Immature natural killer cell (primary cell): ENCODE results near the gene ADPRM. TPM values are rescaled to one million over a fixed set of nuclear protein-coding genes. Genes with fewer than 3 reads are reported as not detected.

ENCODE experiments used
- DNase-seq, 3 donors: peaks; one replicate each; pipeline ENCODE4 v3.0.0; 2022; ENCODE audit warnings: mixed read lengths in 1 of 3
- H3K27ac Mint-ChIP-seq, 6 donors: one replicate each; pipeline ENCODE4 v1.8.0; 2020; ENCODE audit warnings: mixed read lengths in 6 of 6, mild to moderate bottlenecking in 5 of 6, inconsistent platforms in 4 of 6, moderate library complexity in 3 of 6
- H3K27me3 Mint-ChIP-seq, 3 donors: one replicate each; pipeline ENCODE4 v1.8.0; 2020 to 2021; ENCODE audit warnings: low read depth in 3 of 3, mild to moderate bottlenecking in 3 of 3, mixed read lengths in 3 of 3, moderate library complexity in 3 of 3, inconsistent platforms in 1 of 3
- H3K36me3 Mint-ChIP-seq, 3 donors: one replicate each; pipeline ENCODE4 v1.8.0; 2020; ENCODE audit warnings: mixed read lengths in 3 of 3, inconsistent platforms in 2 of 3, mild to moderate bottlenecking in 2 of 3
- H3K4me1 Mint-ChIP-seq, 2 donors: one replicate each; pipeline ENCODE4 v1.8.0; 2020; ENCODE audit warnings: inconsistent platforms in 2 of 2, mild to moderate bottlenecking in 2 of 2, mixed read lengths in 2 of 2, moderate library complexity in 1 of 2
- H3K4me3 Mint-ChIP-seq, 5 donors: one replicate each; pipeline ENCODE4 v1.8.0; 2020; ENCODE audit warnings: mild to moderate bottlenecking in 5 of 5, mixed read lengths in 5 of 5, inconsistent platforms in 3 of 5, moderate library complexity in 3 of 5
- H3K9me3 Mint-ChIP-seq, 6 donors: one replicate each; pipeline ENCODE4 v1.8.0; 2020; ENCODE audit warnings: mild to moderate bottlenecking in 6 of 6, mixed read lengths in 6 of 6, inconsistent platforms in 4 of 6, moderate library complexity in 3 of 6
- polyA plus RNA-seq, 3 donors: library from polyadenylated mRNA; unstranded; fragments of 300-500 nt; fragmentation: Illumina TruSeq; gene quantifications; one replicate each; pipeline ENCODE4 v1.2.3, GENCODE V29; 2021

Gene ADPRM
- polyA plus RNA-seq, 3 donors from 2014 or later = 12.7 to 18.4 (median 12.7) TPM

DNA sequence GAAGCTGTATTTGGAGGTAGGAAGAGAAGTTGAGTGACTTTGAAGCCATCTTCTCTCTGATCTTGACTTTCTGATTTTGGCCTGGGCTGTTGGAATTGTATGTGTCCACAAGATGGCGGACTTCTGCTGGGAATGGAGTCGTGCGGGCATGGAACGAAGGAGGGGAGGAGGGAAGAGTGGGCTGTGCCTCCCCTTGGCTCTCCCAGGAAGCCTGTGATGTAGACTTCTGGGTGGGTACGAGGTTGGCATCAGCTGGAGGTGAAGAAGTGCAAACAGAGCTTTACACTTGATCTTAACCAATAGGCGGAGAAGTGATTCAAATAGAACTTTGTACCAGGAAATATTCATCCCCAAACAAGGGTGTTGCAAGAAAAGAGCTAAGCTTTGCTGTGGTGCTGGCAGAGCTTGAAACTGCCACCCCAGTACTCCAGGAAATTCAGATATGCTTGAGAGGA is 39.8 kb downstream of the ADPRM start:
- Mint-ChIP-seq H3K27ac (peak overlapping the region in 1 of 6 donors; percentile 32), H3K4me3 (no peak overlapping the region)

DNA sequence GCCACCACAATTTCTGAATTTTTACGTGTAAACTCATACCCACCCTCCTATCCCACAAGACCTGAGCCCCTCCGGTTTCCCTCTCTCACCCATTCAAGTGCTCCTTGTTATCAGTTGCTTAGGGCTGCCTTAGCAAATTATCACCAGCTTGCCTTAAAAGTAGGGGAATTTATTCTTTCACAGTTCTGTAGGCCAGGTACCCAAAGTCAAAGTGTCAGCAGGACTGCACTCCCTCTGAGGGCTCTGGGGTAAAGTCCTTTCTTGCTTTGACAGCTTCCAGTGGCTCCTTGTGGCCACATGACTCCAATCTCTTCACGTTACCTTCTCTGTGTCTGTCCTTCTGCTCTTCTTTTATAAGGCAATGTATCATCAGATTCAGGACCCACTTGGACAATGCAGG is 40.3 kb downstream of the ADPRM start:
- peaks cover 0 to 12% (median 8%) of the 10 kb centered on the region in 3 donors for H3K27me3 Mint-ChIP-seq
- no peak for DNase-seq
- H3K9me3 Mint-ChIP-seq = no peaks in the 10 kb centered on the region
- no peak overlapping the region for H3K27ac Mint-ChIP-seq
- no peak overlapping the region for H3K4me3 Mint-ChIP-seq
- no peaks in the 10 kb centered on the region for H3K4me1 Mint-ChIP-seq
- no peaks in the 10 kb centered on the region for H3K36me3 Mint-ChIP-seq

More for the DNA sequence above, 39.8 kb downstream of the ADPRM start:
- H3K9me3 Mint-ChIP-seq = no peaks in the 10 kb centered on the region
- H3K36me3 Mint-ChIP-seq = no peaks in the 10 kb centered on the region
- peaks cover 0 to 12% (median 8%) of the 10 kb centered on the region in 3 donors for H3K27me3 Mint-ChIP-seq
- DNase-seq = no peak
- H3K4me1 Mint-ChIP-seq = no peaks in the 10 kb centered on the region

DNA sequence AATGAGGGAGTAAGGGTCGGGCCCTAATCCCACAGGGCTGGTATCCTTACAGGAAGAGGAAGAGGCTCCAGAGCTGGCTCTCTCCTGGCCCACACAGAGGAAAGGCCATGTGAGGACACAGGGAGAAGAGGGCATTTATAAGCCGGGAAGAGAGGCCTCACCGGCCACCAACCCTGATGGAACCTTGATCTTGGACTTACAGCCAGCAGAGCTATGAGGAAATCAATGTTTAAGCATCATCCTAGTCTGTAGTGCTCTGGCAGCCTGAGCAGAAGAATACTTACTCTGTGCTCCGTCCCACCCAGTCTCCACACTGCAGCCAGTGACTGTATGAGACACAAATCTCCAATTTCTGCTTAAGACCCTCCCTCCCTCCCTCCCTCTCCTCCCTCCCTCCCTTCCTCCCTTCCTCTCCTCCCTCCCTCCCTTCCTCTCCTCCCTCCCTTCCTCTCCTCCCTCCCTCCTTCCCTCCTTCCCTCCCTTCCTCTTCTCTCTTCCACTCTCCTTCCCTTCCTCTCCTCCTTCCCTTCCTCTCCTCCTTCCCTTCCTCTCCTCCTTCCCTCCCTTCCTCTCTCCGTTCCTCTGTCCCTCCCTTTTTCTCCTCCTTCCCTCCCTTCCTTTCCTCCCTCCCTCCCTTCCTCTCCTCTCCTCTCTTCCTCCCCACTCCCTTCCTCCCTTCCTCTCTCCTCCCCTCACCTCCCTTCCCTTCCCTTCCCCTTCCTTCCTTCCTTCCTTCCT is 41.3 kb downstream of the ADPRM start:
- Mint-ChIP-seq H3K4me3 (no peak overlapping the region), H3K27me3 (peaks cover 0 to 12% (median 8%) of the 10 kb centered on the region in 3 donors), H3K4me1 (no peaks in the 10 kb centered on the region), H3K36me3 (no peaks in the 10 kb centered on the region), H3K9me3 (no peaks in the 10 kb centered on the region), H3K27ac (no peak overlapping the region)
- no peak for DNase-seq

DNA sequence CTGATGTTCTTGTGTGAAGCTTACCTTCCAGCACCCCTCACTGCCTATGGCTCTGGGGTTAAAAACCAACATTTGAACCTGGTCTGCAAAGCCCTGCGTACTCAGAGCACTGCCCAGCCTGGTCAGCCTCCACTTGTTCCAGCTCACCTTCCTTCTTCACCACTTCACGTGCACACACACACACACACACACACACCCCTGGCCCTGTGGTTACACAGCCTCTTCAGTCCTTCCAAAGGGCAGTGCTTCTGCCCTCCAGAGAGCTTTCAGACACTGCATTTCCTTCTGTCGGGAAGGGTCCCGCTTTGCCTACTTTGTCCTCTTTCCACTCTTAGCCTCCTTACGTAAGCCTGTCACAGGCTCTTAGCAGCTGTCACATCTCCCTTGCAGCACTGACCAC is 42.0 kb downstream of the ADPRM start:
- Mint-ChIP-seq H3K27me3 (peaks cover 0 to 10% (median 7%) of the 10 kb centered on the region in 3 donors), H3K9me3 (no peaks in the 10 kb centered on the region), H3K36me3 (no peaks in the 10 kb centered on the region), H3K27ac (no peak overlapping the region), H3K4me1 (peaks cover under 1 to 2% of the 10 kb centered on the region in 2 donors), H3K4me3 (no peak overlapping the region)
- no peak for DNase-seq

DNA sequence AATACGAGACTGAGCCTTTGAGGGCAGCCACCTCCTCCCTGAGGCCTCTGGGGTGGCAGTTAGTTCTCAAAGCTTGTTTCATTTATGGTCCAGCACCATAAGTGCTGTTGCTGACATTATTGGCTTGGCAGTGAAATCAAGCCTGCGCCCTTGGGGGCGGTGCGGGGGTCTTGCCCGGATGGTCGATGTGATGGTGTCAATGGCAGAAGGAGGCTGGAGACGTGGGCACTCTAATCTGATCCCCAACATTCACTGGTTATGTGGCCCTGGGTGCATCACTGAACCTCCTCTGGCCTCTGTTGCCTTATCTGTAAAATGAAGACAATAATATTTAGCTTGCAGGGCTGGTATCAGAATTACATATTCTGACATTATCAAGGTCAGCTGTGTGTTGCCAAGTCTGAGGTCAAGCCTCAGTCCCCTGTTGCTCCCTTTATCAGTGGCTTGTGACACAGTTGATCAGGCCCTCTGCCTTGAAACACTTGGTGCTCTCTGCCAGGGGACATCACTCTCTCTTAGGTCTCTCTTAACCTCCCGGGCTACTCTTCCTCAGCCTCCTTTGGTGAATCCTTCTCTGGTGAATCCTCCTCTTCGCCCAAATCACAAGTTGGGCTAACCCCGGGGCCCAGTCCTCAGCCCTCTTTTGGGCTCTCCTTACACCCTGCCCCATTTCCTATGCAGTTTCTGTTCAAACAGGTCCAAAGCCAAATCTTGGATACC is 44.2 kb downstream of the ADPRM start:
- Mint-ChIP-seq H3K9me3 (no peaks in the 10 kb centered on the region), H3K27me3 (peaks cover 0 to 9% (median 8%) of the 10 kb centered on the region in 3 donors), H3K4me3 (no peak overlapping the region), H3K36me3 (no peaks in the 10 kb centered on the region), H3K27ac (no peak overlapping the region), H3K4me1 (peaks cover 2 to 6% of the 10 kb centered on the region in 2 donors)
- no peak for DNase-seq

DNA sequence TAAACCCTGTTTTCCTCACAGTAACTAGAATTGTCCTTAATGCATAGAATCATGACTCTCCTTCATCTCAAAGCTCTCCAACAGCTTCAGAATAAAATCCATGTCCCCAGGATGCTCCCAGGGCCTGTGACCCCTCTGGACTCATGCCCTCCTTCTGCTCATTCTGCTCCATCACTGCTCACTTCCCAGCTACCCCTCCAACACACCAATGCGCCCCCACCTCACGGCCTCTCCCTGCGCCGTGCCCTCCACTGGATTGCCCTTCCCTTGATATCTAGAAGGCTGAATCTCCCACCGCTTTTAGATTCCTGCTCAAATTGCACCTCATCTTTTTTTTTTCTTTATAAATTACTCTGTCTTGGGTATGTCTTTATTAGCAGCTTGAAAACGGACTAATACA is 45.0 kb downstream of the ADPRM start:
- no peak overlapping the region for H3K4me3 Mint-ChIP-seq
- H3K36me3 Mint-ChIP-seq = no peaks in the 10 kb centered on the region
- peak overlapping the region in 1 of 6 donors; percentile 0 for H3K27ac Mint-ChIP-seq
- peaks cover 2 to 6% of the 10 kb centered on the region in 2 donors for H3K4me1 Mint-ChIP-seq
- no peak for DNase-seq
- H3K27me3 Mint-ChIP-seq = peaks cover 0 to 8% (median 8%) of the 10 kb centered on the region in 3 donors
- H3K9me3 Mint-ChIP-seq = no peaks in the 10 kb centered on the region

DNA sequence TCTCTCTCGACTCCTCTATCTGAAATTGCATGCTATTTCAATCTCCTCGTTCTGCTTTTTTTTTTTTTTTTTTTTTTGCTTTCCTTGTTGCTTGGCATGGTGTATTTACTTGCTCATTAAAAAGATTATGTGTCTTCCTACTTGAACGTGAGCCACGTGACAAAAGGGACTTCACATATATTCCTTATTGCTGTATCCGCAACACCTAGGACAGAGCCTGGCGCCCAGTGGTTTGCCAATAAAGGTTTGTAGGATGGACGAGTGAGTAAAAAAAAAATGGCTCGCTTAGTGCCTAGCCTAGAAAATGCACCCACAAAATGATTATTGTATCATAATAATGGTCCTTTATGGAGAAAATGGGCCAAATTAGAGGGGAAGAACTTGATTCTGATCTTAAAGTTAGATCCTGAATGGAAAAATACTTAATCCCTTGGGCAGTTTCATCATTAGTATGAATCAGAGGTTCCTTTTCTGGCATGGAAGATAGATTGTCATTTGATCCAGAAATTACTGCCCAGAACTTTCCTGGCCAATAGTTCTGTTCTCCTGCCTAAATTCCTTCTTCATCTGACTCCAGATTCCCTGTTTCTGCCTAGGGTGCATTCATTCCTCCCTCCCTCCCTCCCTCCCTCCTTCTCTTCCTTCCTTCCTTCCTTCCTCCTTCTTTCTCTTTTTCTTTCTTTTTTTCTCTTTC is 46.1 kb downstream of the ADPRM start:
- no peak overlapping the region for H3K4me3 Mint-ChIP-seq
- H3K9me3 Mint-ChIP-seq = no peaks in the 10 kb centered on the region
- H3K27ac Mint-ChIP-seq = no peak overlapping the region

DNA sequence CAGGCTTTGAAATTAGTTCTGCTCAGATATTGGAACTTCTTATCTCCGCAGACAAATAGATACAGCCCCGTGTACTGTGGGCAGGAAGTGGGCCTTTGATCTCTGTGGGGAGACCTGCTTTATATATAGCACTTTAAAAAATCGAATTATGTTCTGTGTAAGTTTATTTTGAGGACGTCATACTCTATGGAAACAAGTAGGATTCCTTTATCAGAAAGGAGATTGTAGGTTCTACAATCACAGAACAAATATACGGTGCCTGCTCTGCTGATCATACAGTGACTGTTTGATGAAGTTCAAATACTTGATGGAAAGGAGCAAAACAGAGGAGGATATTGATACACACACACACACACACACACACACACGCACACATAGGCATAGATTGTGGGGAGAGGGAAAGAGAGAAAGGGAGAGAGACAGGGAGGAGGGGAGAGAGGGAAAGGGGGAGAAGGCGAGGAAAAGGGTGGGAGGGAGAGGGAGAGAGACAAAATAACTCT is 47.2 kb downstream of the ADPRM start:
- Mint-ChIP-seq H3K4me3 (no peak overlapping the region), H3K9me3 (no peaks in the 10 kb centered on the region), H3K36me3 (peaks cover 0 to 3% (median 0%) of the 10 kb centered on the region in 3 donors), H3K4me1 (peaks cover 2 to 6% of the 10 kb centered on the region in 2 donors), H3K27me3 (peaks cover 0 to 7% (median 4%) of the 10 kb centered on the region in 3 donors), H3K27ac (no peak overlapping the region)
- no peak for DNase-seq

More for the DNA sequence above, 46.1 kb downstream of the ADPRM start:
- Mint-ChIP-seq H3K4me1 (peaks cover 2 to 6% of the 10 kb centered on the region in 2 donors), H3K36me3 (no peaks in the 10 kb centered on the region), H3K27me3 (peaks cover 0 to 8% (median 7%) of the 10 kb centered on the region in 3 donors)
- DNase-seq = no peak

DNA sequence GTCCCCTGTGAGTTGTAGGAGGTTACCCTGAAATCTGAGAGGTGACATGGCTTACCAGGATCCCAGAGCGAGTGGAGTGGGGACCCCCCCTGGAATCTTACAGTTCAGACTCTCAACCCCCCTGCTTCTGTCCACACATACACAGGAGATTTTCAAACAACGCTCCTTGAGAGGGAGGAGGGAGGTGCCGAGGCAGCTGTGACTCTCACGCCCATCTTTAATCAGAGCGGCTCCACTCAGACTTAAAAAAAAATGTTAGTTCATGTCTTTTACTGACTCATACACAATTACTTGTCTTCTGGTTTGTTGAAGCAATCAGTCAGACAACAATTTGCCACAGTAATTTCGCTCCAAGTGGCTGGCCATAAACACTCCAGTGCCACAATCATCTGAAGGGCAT is 47.8 kb downstream of the ADPRM start:
- Mint-ChIP-seq H3K9me3 (no peaks in the 10 kb centered on the region), H3K4me1 (peaks cover 2 to 6% of the 10 kb centered on the region in 2 donors), H3K36me3 (peaks cover 0 to 3% (median 0%) of the 10 kb centered on the region in 3 donors), H3K27me3 (peaks cover 0 to 7% (median 4%) of the 10 kb centered on the region in 3 donors), H3K4me3 (no peak overlapping the region), H3K27ac (no peak overlapping the region)
- DNase-seq = no peak

DNA sequence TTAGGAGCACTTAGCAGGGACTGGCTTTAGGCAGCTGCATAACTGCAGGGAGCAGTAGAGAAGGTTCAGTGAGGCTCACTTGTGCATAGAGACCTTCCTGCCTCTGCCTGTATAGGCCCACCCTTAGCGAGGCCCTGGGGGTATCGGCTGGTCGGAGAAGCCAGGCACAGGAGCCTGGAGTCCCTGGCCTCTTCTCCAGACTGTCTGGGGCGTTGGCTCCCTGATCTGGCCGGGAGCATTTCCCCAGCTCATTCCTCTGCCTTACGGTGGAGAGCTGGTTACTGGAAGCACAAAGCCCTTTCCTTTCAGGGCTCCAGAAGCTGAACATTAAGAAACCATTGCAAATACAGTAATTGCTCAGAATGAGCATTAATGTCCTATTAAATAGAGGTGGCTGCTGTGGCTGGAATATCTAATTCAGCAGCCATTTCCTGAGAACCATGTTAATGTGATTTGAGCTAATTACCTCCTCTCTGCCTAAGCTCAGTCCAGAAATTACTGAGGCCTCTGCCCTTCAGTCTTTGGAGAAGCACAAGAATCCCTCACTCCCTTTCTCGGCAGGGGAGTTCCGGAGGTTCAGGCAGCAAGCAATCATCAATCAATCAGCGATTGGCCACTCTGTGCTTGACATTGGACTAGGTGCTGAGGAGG is 51.3 kb downstream of the ADPRM start:
- Mint-ChIP-seq H3K4me1 (peaks cover 2 to 6% of the 10 kb centered on the region in 2 donors), H3K4me3 (no peak overlapping the region), H3K36me3 (peaks cover 0 to 3% (median 0%) of the 10 kb centered on the region in 3 donors), H3K9me3 (no peaks in the 10 kb centered on the region), H3K27ac (no peak overlapping the region), H3K27me3 (peaks cover 0 to 12% (median 0%) of the 10 kb centered on the region in 3 donors)
- DNase-seq = no peak

DNA sequence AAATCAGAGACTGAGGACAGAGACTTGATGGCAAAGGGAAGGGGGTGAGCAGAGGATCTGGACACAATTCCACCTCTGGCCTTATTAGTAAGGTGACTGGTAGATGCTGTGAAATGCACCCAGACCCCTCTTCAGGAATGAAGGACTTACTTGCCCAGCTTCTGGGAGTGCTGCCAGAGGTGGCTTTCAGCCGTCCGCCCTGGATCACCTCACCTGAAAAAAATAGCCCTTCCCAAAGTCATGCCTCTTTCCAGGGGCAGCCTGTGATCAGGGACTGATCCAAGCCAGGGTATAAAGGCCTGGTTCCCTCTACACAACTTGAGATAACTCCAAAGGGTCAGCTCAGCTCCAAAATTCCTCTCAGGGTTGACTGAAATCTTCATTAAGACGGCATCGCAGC is 52.8 kb downstream of the ADPRM start:
- Mint-ChIP-seq H3K27ac (no peak overlapping the region), H3K4me1 (no peaks in the 10 kb centered on the region), H3K27me3 (peaks cover 0 to 15% (median 2%) of the 10 kb centered on the region in 3 donors), H3K4me3 (no peak overlapping the region), H3K9me3 (no peaks in the 10 kb centered on the region), H3K36me3 (peaks cover 0 to 3% (median 0%) of the 10 kb centered on the region in 3 donors)
- no peak for DNase-seq

DNA sequence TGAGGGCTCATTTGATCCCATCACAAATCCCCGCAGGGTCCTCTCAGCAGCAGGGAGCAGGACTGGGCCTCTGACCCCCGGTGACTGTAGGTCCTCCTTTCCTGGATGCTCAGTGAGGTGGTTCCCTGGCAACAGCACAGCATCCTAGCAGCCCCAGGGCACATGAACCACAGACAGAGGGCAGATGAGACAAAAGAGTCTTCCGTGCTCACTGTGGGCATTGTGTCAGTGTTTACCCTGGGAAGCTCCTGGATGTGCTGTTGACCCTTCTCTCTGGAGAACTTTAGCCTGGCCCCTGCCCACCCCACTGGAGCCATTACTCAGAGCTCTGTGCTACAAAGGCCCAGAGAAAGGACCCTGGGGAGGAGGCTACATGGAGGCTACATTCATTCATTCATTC is 54.2 kb downstream of the ADPRM start:
- no peak for DNase-seq
- Mint-ChIP-seq H3K4me3 (no peak overlapping the region), H3K4me1 (no peaks in the 10 kb centered on the region), H3K9me3 (no peaks in the 10 kb centered on the region), H3K27ac (no peak overlapping the region), H3K36me3 (peaks cover 0 to 3% (median 0%) of the 10 kb centered on the region in 3 donors), H3K27me3 (peaks cover 0 to 12% (median 2%) of the 10 kb centered on the region in 3 donors)

DNA sequence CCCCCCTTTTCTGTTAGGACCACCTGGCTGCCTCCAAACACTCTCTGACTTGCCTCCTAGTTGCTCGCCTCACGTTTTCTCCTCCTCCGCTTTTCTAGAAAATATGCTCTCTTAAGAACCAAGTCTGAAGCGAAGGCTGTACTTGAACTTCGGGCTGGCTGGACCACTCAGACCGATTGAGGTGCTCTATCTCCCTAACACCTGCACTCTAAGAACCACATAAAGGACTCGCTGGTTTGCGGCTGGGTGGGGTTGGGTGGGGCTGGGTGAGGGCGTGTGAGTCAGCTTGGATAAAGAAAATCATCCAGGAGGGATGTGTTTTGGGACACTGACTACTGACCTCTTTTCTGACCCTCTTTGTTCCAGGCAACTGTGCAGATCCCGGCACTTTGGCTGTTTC is 55.3 kb downstream of the ADPRM start:
- Mint-ChIP-seq H3K36me3 (peaks cover 0 to 3% (median 0%) of the 10 kb centered on the region in 3 donors), H3K27ac (no peak overlapping the region), H3K27me3 (peaks cover 0 to 12% (median 2%) of the 10 kb centered on the region in 3 donors), H3K9me3 (no peaks in the 10 kb centered on the region), H3K4me3 (no peak overlapping the region), H3K4me1 (no peaks in the 10 kb centered on the region)
- DNase-seq = no peak
